Glutamatergic neuron (in vitro differentiated cells): ENCODE results near the gene PTPRM. TPM values are rescaled to one million over a fixed set of nuclear protein-coding genes. Genes with fewer than 3 reads are reported as not detected.

ENCODE experiments used
- DNase-seq: peaks from one replicate; pipeline ENCODE4 v3.0.0; 2022
- H3K27ac Mint-ChIP-seq: one replicate; pipeline ENCODE4 v1.8.0; 2020; ENCODE audit warnings: mild to moderate bottlenecking, mixed read lengths, inconsistent platforms; ENCODE audit not compliant: unreplicated experiment
- H3K27me3 Mint-ChIP-seq: one replicate; pipeline ENCODE4 v1.8.0; 2020; ENCODE audit warnings: mild to moderate bottlenecking, moderate library complexity, mixed read lengths, inconsistent platforms; ENCODE audit not compliant: unreplicated experiment
- H3K36me3 Mint-ChIP-seq: one replicate; pipeline ENCODE4 v1.8.0; 2020; ENCODE audit warnings: mild to moderate bottlenecking, mixed read lengths, inconsistent platforms; ENCODE audit not compliant: unreplicated experiment
- H3K4me1 Mint-ChIP-seq: one replicate; pipeline ENCODE4 v1.8.0; 2020; ENCODE audit warnings: mild to moderate bottlenecking, low read depth, mixed read lengths, inconsistent platforms; ENCODE audit not compliant: unreplicated experiment
- H3K4me3 Mint-ChIP-seq: one replicate; pipeline ENCODE4 v1.8.0; 2020; ENCODE audit warnings: mild to moderate bottlenecking, mixed read lengths, inconsistent platforms; ENCODE audit not compliant: unreplicated experiment
- H3K9me3 Mint-ChIP-seq: one replicate; pipeline ENCODE4 v1.8.0; 2020; ENCODE audit warnings: mild to moderate bottlenecking, moderate library complexity, mixed read lengths, inconsistent platforms; ENCODE audit not compliant: unreplicated experiment
- CTCF ChIP-seq: fragments of 200-600 bp; sonication (generic); IDR thresholded peaks from one replicate; pipeline ENCODE4 v1.5.0; 2021; ENCODE audit not compliant: partially characterized antibody, unreplicated experiment
- total RNA-seq: library from RNA; stranded (reverse); fragmentation: NEBNext Ultra II Directional; extraction: Animal tissue kit (Norgen Biotek cat#: 25700); gene quantifications from one replicate; pipeline ENCODE4 v1.2.1, GENCODE V29; 2021; ENCODE audit not compliant: unreplicated experiment

The PTPRM gene
- total RNA-seq, 1 donor from 2014 or later: 23.9 TPM

DNA sequence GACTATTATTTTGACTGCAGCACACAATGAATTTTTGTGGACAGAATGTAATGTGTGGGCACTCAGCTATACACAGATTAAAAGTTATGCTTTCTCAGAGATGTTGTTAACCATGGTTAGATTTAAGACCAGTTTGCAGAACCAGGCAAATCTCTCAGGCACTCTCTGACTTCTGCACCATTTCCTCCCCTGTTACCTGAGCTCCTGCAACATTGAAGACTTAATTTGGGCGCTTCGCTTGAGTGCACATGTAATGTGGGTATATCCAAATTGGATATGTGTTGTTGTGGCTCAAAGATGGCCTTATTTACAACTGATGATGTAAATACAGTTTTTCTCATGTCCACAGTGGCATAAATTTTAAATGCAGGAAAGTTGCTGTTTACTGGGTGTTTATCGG lies 469.4 kb downstream of the PTPRM start:
- H3K4me3 Mint-ChIP-seq: no peak overlapping the region
- no peaks in the 10 kb centered on the region for H3K27me3 Mint-ChIP-seq
- DNase-seq: no peak
- TF ChIP-seq CTCF: no peak
- no peak overlapping the region for H3K27ac Mint-ChIP-seq
- H3K36me3 Mint-ChIP-seq: no peaks in the 10 kb centered on the region
- H3K4me1 Mint-ChIP-seq: no peaks in the 10 kb centered on the region
- H3K9me3 Mint-ChIP-seq: peaks cover 1% of the 10 kb centered on the region

DNA sequence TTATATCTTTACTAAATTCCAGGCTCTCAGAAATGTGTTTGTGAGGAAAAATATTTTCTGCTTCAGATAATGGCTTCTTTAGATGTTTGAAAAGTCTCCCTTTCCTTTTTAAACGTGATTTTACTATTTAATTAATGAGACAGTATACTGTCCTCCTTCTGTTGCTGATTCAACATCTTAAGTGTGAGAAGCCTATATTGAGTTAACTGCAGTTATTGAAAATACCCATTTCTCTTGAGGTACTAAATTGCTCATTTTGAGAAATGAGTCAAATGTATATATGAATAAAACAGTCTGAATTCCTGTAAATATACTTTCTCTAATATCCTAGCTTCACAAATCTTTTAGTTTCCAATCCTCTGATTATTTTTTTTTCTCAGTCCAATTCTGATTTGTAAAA lies 470.2 kb downstream of the PTPRM start:
- TF ChIP-seq CTCF: no peak
- H3K27me3 Mint-ChIP-seq: no peaks in the 10 kb centered on the region
- H3K4me3 Mint-ChIP-seq: no peak overlapping the region
- H3K36me3 Mint-ChIP-seq: no peaks in the 10 kb centered on the region
- no peaks in the 10 kb centered on the region for H3K4me1 Mint-ChIP-seq
- no peak for DNase-seq
- no peak overlapping the region for H3K27ac Mint-ChIP-seq
- H3K9me3 Mint-ChIP-seq: peaks cover 1% of the 10 kb centered on the region

DNA sequence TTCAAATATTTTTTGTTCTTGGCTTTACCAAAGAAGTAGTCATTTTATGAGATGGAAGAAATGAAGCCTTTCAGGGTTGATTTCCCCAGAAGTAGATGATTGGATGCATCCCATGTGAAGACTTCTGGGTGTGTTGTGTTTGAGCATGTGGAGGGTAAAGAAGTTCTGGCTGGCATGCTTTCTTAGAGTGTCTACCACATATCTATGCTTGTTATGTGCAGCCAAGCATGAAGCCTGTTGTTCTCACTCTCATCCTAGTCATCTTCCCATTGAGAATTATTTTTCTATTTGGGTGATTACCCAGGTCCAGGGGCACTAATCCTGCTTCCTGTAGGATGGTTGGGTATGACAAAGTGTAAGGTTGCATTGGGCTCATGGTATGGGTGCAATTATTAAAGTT lies 472.9 kb downstream of the PTPRM start:
- Mint-ChIP-seq H3K9me3 (no peaks in the 10 kb centered on the region), H3K4me1 (no peaks in the 10 kb centered on the region), H3K27me3 (no peaks in the 10 kb centered on the region), H3K27ac (no peak overlapping the region), H3K36me3 (no peaks in the 10 kb centered on the region), H3K4me3 (no peak overlapping the region)
- TF ChIP-seq CTCF: no peak
- no peak for DNase-seq

- Mint-ChIP-seq H3K27me3 (no peaks in the 10 kb centered on the region), H3K36me3 (no peaks in the 10 kb centered on the region), H3K9me3 (no peaks in the 10 kb centered on the region), H3K4me1 (no peaks in the 10 kb centered on the region), H3K4me3 (no peak overlapping the region), H3K27ac (no peak overlapping the region)
- DNase-seq: no peak
- no peak for TF ChIP-seq CTCF
Measured at GRCh38 chr18:8041526-8042111, 474.5 kb downstream of the PTPRM start.

GRCh38 chr18:8044004-8044403 lies 476.9 kb downstream of the PTPRM start:
- no peaks in the 10 kb centered on the region for H3K4me1 Mint-ChIP-seq
- no peak for TF ChIP-seq CTCF
- H3K36me3 Mint-ChIP-seq: no peaks in the 10 kb centered on the region
- no peak overlapping the region for H3K27ac Mint-ChIP-seq
- H3K4me3 Mint-ChIP-seq: no peak overlapping the region
- H3K9me3 Mint-ChIP-seq: no peaks in the 10 kb centered on the region
- no peak for DNase-seq
- no peaks in the 10 kb centered on the region for H3K27me3 Mint-ChIP-seq
